MCF 10A (cell line): ENCODE measurements around the gene CMTM2. TPM values are rescaled to one million over a fixed set of nuclear protein-coding genes. Genes with fewer than 3 reads are reported as not detected.
"Not testable (repeated sequence)": the region's sequence is repeated elsewhere in the genome, so short reads cannot be mapped to it uniquely, and the experiment has no call there.

ENCODE experiments used
- BruUV-seq: library from RNA; stranded (reverse); fragments of 400-500 nt; replicated peaks from 2 replicates; lab custom pipeline; 2021; lab: Mats Ljungman, UMichigan
- CTCF ChIA-PET: fragments of 300-600 bp; sonication (Branson Sonifier 250); formaldehyde crosslinking; extraction: SDS; loops from one replicate; lab custom pipeline; 2021; ENCODE audit warnings: antibody characterized with exemption, inconsistent platforms; lab: Yijun Ruan, JAX
- POLR2A ChIA-PET: fragments of 300-600, 350-650 bp; sonication (Branson Sonifier 250); formaldehyde crosslinking; extraction: SDS; loops from one replicate; lab custom pipeline; 2020; ENCODE audit warnings: antibody characterized with exemption, inconsistent platforms; lab: Yijun Ruan, JAX
- DNase-seq: peaks from one replicate; pipeline ENCODE4 v3.0.0-alpha.2; 2018; ENCODE audit not compliant: unreplicated experiment
- H3K27ac Mint-ChIP-seq: one replicate; pipeline ENCODE4 v1.8.0; 2022; ENCODE audit warnings: mild to moderate bottlenecking, low read depth, mixed read lengths; ENCODE audit not compliant: unreplicated experiment
- H3K27me3 Mint-ChIP-seq: one replicate; pipeline ENCODE4 v1.8.0; 2022; ENCODE audit warnings: mixed read lengths; ENCODE audit not compliant: insufficient read depth, unreplicated experiment
- H3K36me3 Mint-ChIP-seq: one replicate; pipeline ENCODE4 v1.8.0; 2022; ENCODE audit warnings: mild to moderate bottlenecking, moderate library complexity, mixed read lengths; ENCODE audit not compliant: insufficient read depth, unreplicated experiment
- H3K4me1 Mint-ChIP-seq: one replicate; pipeline ENCODE4 v1.8.0; 2022; ENCODE audit warnings: mixed read lengths; ENCODE audit not compliant: insufficient read depth, unreplicated experiment
- H3K4me3 Mint-ChIP-seq: one replicate; pipeline ENCODE4 v1.8.0; 2022; ENCODE audit warnings: mild to moderate bottlenecking, moderate library complexity, mixed read lengths; ENCODE audit not compliant: unreplicated experiment
- H3K9me3 Mint-ChIP-seq: one replicate; pipeline ENCODE4 v1.8.0; 2022; ENCODE audit warnings: mixed read lengths; ENCODE audit not compliant: unreplicated experiment
- CTCF ChIP-seq: fragments of 200-600 bp; IDR thresholded peaks from one replicate; pipeline ENCODE4 v1.8.0; 2022; ENCODE audit warnings: antibody characterized with exemption, mild to moderate bottlenecking; ENCODE audit not compliant: unreplicated experiment
- intact Hi-C: fragments of 100-400 bp; cut with micrococcal nuclease; formaldehyde crosslinking; loops from 2 replicates; pipeline ENCODE4 v1.14.1; 2022
- total RNA-seq: library from RNA; stranded (reverse); gene quantifications from 2 replicates; pipeline ENCODE4 v1.2.3, GENCODE V29; 2022

CMTM2 gene
- total RNA-seq, 1 experiment from 2014 or later = not detected

GRCh38 chr16:66594739-66595138, 15.5 kb downstream of the CMTM2 start:
- ChIA-PET POLR2A (no interaction called here), CTCF (interaction anchor here (1.3 to 2.1 kb wide), 2 partner anchors 13 to 14 kb away, joined by 4 to 8 read pairs; no protein-coding TSS in a partner anchor)
- H3K4me1 Mint-ChIP-seq = no peaks in the 10 kb centered on the region
- H3K27me3 Mint-ChIP-seq = peaks cover 5% of the 10 kb centered on the region
- H3K4me3 Mint-ChIP-seq = no peak overlapping the region
- TF ChIP-seq CTCF = no peak
- H3K36me3 Mint-ChIP-seq = no peaks in the 10 kb centered on the region
- intact Hi-C loops = no loop called here
- BruUV-seq = no TSS peak
- no peak for DNase-seq
- no peak overlapping the region for H3K27ac Mint-ChIP-seq
- H3K9me3 Mint-ChIP-seq = no peaks in the 10 kb centered on the region

GRCh38 chr16:66596559-66596958, 17.3 kb downstream of the CMTM2 start:
- H3K27ac Mint-ChIP-seq, BruUV-seq, H3K9me3 Mint-ChIP-seq, intact Hi-C loops, H3K4me3 Mint-ChIP-seq, DNase-seq, H3K4me1 Mint-ChIP-seq, POLR2A ChIA-PET, H3K36me3 Mint-ChIP-seq: not testable (repeated sequence)
- H3K27me3 Mint-ChIP-seq = peaks cover 11% of the 10 kb centered on the region
- CTCF ChIA-PET = interaction anchor here (0.6 to 1.4 kb wide), 5 partner anchors 11 to 157 kb away, joined by 3 to 6 read pairs (median 4); no protein-coding TSS in a partner anchor

GRCh38 chr16:66596986-66597848, 18.0 kb downstream of the CMTM2 start:
- Mint-ChIP-seq H3K36me3 (no peaks in the 10 kb centered on the region), H3K27me3 (peaks cover 11% of the 10 kb centered on the region), H3K9me3 (no peaks in the 10 kb centered on the region), H3K27ac (no peak overlapping the region), H3K4me1 (no peaks in the 10 kb centered on the region), H3K4me3 (no peak overlapping the region)
- no peak for TF ChIP-seq CTCF
- ChIA-PET CTCF (interaction anchor here (0.6 to 1.5 kb wide), 7 partner anchors 11 to 233 kb away, joined by 3 to 7 read pairs (median 3); partner anchors contain the start of gene NAE1), POLR2A (no interaction called here)
- intact Hi-C loops = no loop called here
- DNase-seq = no peak
- no TSS peak for BruUV-seq

GRCh38 chr16:66598111-66598510, 18.8 kb downstream of the CMTM2 start:
- ChIA-PET CTCF (interaction anchor here (1.4 to 1.5 kb wide), 3 partner anchors 10 to 232 kb away, joined by 3 to 7 read pairs (median 3); partner anchors contain the start of gene NAE1), POLR2A (no interaction called here)
- no peaks in the 10 kb centered on the region for H3K4me1 Mint-ChIP-seq
- no peaks in the 10 kb centered on the region for H3K36me3 Mint-ChIP-seq
- BruUV-seq = no TSS peak
- no peak for TF ChIP-seq CTCF
- intact Hi-C loops = no loop called here
- no peaks in the 10 kb centered on the region for H3K9me3 Mint-ChIP-seq
- no peak for DNase-seq
- no peak overlapping the region for H3K27ac Mint-ChIP-seq
- H3K27me3 Mint-ChIP-seq = peaks cover 11% of the 10 kb centered on the region
- H3K4me3 Mint-ChIP-seq = no peak overlapping the region
